GM18870 (cell line): ENCODE data around the gene OR4C11.

Experiments used
- ATAC-seq: cut with Tn5 transposase; IDR thresholded peaks from one replicate; pipeline ENCODE4 v1.9.1; 2021; ENCODE audit warnings: moderate library complexity; ENCODE audit not compliant: unreplicated experiment

OR4C11 gene, protein sequence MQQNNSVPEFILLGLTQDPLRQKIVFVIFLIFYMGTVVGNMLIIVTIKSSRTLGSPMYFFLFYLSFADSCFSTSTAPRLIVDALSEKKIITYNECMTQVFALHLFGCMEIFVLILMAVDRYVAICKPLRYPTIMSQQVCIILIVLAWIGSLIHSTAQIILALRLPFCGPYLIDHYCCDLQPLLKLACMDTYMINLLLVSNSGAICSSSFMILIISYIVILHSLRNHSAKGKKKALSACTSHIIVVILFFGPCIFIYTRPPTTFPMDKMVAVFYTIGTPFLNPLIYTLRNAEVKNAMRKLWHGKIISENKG

DNA sequence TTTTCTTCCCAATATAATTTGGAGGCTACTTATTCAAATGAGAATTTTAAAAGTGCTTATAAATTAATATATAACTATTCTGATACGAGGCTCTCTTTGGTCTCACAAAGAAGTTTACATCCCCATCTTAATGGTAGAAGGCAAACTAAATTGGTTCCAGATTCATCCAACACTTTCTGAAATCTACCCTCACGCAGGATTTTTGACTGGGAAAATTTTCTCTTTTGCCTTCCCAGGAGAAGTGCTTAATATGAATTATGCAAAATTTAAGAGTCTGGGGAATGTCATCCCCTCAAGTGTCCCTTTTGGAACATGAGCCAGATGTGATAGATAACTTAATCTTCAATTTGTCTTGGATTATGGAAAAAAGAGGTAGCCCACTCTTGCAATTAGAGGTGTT is at the start of gene OR4C11:
TSS of gene OR4C11 (minus strand) at position 101 of the 400 bp plus-strand sequence. CDS start 3,272 bp downstream, outside the sequence.
- no peak for ATAC-seq

DNA sequence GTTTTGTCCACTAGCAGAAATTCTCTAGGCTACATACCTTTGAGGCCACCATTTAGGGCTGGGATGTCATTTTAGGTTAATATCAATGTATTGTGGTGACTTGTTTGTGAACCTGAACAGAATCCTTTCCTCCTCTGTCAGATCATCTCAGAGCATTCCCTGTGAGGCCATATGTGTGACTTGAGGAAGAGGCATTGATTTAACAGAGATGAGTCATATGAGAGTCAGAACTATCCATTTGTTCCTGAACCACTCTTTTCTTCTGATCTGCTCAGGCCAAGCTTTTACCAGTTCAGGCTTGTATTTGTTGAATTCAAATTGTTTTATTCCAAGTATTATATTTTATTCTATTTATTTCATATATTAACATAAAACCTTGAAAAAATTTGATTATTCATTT is 47.7 kb upstream of the OR4C11 start:
- no peak for ATAC-seq

DNA sequence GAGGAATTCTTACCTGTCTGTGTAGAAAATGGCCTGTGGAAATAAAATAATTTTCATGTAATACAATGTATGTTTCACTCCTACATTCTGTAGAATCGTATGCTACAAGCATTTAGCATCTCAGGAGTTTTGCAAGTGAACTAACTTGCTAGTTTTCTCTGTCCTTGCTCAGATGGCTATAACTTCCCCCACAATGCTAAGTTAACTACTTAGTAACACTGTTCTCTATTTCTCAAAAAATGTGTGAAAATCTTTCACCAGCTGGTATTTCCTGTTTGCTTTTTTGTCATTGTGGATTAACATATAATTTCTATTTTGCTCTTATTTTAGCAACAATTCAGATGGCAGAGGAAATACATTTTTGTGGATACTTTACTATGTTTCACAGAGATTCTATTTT is 45.1 kb upstream of the OR4C11 start:
- ATAC-seq: no peak

DNA sequence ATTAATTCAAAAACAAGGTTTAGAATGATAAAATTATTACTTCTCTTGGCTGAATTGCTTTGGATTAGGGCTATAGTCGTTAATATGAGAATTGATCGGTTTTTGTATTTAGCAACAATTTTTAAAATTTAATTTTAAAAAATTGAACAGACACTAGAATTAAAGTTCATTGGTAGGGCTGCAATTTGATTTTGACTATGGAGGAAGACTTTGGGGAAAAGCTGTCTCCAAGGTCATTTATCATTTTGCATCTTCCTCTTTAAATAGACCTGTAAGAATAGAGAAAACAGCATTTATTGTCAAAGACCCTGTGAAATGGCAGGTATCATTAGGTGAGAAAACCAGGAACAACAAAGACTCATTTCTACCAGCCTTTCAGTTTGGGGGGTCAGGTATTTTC is 40.6 kb upstream of the OR4C11 start, which contains the start of gene OR4S2:
TSS of gene OR4S2 (plus strand) at position 301 of the 400 bp plus-strand sequence. CDS start 2,577 bp downstream, outside the sequence.
- no peak for ATAC-seq

DNA sequence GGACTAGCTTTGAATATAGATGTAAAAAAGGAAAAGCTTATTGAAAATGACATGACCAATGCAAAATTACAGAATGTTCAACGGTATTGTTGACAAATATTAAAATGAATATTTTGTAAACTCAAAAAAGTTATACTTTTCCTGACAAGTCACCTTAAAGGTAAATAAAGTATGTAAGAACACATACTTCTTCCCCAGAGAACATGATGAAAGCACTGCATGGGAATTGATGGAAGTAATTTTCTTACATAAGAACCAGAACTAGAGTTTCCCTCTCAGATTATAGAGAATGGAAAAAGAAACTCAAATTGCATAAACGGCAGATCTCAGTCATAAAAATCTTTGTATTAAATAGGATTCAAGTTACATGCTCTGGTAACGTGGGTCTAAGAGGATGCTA is 27.4 kb upstream of the OR4C11 start, which contains the start of gene OR4P4:
TSS of gene OR4P4 (plus strand) at position 301 of the 400 bp plus-strand sequence.
- ATAC-seq: no peak

DNA sequence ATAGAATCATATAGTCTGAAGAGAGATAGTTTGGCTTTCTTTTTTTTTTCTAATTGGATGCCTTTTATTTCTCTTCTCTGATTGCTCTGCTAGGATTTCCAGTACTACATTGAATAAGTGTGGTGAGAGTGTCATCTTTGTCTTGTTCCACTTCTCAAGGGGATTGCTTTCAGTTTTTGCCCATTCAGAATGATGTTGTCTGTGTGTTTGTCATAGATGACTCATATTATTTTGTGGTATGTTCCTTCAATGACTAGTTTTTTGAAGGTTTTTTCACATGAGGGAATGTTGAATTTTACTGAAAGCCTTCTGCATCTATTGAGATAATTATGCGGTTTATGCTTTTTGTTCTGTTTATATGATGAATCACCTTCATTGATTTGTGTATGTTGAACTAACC is 17.1 kb upstream of the OR4C11 start:
- ATAC-seq: no peak

DNA sequence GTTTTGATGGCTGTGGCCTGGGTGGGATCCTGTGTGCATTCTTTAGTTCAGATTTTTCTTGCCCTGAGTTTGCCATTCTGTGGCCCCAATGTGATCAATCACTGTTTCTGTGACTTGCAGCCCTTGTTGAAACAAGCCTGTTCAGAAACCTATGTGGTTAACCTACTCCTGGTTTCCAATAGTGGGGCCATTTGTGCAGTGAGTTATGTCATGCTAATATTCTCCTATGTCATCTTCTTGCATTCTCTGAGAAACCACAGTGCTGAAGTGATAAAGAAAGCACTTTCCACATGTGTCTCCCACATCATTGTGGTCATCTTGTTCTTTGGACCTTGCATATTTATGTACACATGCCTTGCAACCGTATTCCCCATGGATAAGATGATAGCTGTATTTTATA is 34.9 kb downstream of the OR4C11 start:
- peak; percentile 99 for ATAC-seq

DNA sequence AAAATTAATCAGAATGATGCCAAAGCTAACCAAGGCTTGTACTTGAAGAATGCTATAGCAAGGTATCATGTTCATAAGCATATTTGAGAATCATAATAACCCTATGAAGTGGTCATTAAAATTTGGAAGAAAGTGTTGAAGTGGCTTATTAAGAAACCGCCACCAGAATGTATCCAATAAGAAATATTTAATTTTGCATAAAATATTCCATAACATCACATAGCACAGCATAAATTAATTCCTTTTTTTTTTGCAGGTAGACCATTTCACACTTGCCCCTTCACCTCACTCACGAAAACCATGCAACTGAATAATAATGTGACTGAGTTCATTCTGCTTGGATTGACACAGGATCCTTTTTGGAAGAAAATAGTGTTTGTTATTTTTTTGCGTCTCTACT is 35.6 kb downstream of the OR4C11 start, which contains the start of gene OR4C16:
TSS of gene OR4C16 (plus strand) at position 301 of the 400 bp plus-strand sequence. CDS start at position 301, 0 bp downstream.
- no peak for ATAC-seq

DNA sequence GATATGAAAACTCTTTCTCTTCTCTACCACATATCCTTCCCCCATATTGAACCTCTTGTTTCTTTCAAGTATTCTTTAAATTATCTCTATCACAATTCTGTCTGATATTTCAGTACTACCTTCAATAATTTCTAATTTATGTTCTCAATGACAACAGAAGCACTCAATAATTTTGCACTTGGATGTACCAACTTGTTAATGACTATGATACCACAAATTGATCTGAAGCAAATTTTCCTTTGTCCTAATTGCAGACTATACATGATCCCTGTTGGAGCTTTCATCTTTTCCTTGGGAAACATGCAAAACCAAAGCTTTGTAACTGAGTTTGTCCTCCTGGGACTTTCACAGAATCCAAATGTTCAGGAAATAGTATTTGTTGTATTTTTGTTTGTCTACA is 53.3 kb downstream of the OR4C11 start, which contains the start of gene OR4C15:
TSS of gene OR4C15 (plus strand) at position 301 of the 400 bp plus-strand sequence. CDS start at position 301, 0 bp downstream.
- ATAC-seq: no peak
